ENCODE measurements around the gene COL18A1.

The COL18A1 gene

DNA sequence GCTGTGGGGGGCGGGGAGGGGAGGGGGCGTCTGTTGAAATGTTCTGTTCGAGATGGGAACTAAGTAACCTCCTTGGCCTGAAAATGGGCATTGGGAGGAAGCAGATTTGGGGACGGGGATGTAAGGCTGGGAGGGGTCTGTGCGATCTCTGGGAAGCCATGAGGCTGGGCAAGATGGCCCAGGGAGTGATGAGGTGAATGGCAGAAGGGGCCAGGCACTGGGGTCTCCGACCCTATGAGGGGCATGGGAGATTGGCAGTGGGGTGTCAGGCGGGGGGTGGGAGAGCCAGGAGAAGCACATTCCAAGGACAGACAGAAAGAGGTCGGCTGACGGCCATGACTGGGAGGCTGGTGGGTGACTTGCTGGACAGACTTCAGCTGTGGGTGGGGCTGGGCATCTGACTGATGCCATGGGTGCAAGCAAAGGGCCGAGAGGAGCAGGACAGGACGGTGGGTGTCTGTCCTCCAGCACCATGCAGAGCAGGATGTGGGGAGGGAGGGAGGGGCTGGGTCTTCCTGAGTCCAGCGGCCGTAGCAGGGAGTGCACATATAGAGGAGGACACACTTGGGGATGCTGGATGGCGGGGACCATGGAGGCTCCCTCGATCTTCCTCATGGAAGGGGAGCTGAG, 30.0 kb upstream of the COL18A1 start:
- intact Hi-C loops (cut with micrococcal nuclease) = no loop called here
- H3K27me3 Mint-ChIP-seq = peaks cover 27% of the 10 kb centered on the region
- no peaks in the 10 kb centered on the region for H3K9me3 Mint-ChIP-seq
- no peak overlapping the region for H3K4me3 Mint-ChIP-seq
- H3K36me3 Mint-ChIP-seq (ENCODE audit: low read depth) = no peaks in the 10 kb centered on the region
- no peaks in the 10 kb centered on the region for H3K4me1 Mint-ChIP-seq (ENCODE audit: low read depth)
- no peak overlapping the region for H3K27ac Mint-ChIP-seq

GRCh38 chr21:45376459-45377324, 28.3 kb upstream of the COL18A1 start:
- Mint-ChIP-seq H3K4me3 (no peak overlapping the region), H3K9me3 (no peaks in the 10 kb centered on the region), H3K27ac (no peak overlapping the region), H3K4me1 (ENCODE audit: low read depth) (no peaks in the 10 kb centered on the region), H3K36me3 (ENCODE audit: low read depth) (no peaks in the 10 kb centered on the region), H3K27me3 (peaks cover 24% of the 10 kb centered on the region)
- intact Hi-C loops (cut with micrococcal nuclease) = no loop called here

DNA sequence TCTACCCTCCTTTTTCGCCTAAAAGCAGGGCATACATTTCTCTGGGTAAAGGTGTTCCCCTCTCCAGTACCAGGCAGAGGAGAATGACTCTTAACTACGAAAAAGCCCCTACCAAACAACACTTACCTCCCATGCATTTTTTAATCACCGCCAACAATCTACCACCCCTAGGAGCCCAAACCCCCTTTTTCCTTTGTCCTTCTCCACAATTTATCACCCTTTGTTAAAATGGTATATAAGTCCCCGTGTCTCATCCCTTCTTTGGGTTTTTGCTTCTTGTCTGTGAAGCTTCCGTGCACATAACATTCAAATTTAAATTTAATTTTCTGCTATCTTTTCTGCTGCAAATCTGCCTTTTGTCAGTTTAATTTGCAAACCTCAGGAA, 27.6 kb upstream of the COL18A1 start:
- no peaks in the 10 kb centered on the region for H3K4me1 Mint-ChIP-seq (ENCODE audit: low read depth)
- H3K27ac Mint-ChIP-seq = no peak overlapping the region
- peaks cover 24% of the 10 kb centered on the region for H3K27me3 Mint-ChIP-seq
- no peak overlapping the region for H3K4me3 Mint-ChIP-seq
- no peaks in the 10 kb centered on the region for H3K36me3 Mint-ChIP-seq (ENCODE audit: low read depth)
- H3K9me3 Mint-ChIP-seq = no peaks in the 10 kb centered on the region
- intact Hi-C loops (cut with micrococcal nuclease) = no loop called here

- H3K27ac Mint-ChIP-seq = no peak overlapping the region
- H3K36me3 Mint-ChIP-seq (ENCODE audit: low read depth) = no peaks in the 10 kb centered on the region
- H3K9me3 Mint-ChIP-seq = no peaks in the 10 kb centered on the region
- no peak overlapping the region for H3K4me3 Mint-ChIP-seq
- peaks cover 24% of the 10 kb centered on the region for H3K27me3 Mint-ChIP-seq
- intact Hi-C loops (cut with micrococcal nuclease) = no loop called here
- H3K4me1 Mint-ChIP-seq (ENCODE audit: low read depth) = no peaks in the 10 kb centered on the region
Observed at GRCh38 chr21:45377866-45378257, 27.1 kb upstream of the COL18A1 start.

DNA sequence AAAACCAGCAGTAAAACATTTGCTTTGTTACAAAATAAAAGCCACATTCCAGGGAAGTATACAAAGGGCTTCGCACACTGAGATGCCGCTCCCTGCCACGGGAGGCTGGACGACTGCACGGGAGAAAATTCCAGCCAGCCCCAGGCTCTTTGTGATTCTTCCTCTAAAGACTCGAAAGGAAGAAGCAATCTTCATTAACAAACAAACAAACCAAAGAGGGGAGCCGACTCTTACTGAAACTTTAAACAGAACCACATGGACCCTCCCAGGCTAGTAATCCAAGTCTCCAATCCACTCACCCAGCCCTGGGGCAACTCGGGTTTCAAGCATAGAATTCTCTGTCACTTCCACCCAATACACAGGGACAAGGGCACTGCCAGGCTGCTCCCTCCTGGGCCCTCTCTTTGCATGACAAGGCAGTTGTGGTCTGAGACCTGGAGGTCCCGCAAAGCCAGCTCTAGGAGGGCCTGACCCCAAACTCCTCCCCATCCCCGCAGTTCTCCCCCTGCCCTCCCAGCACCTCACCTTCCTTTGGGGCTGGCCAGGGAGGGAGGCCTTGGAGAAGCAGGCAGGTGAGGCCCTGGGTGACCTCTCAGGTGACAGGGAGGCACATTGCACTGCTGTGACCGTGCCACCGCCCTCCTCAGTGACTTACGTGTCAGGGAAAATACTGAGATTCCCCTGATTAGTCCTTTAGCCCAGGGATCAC, 26.6 kb upstream of the COL18A1 start:
- intact Hi-C loops (cut with micrococcal nuclease) = no loop called here
- Mint-ChIP-seq H3K27me3 (peaks cover 24% of the 10 kb centered on the region), H3K36me3 (ENCODE audit: low read depth) (no peaks in the 10 kb centered on the region), H3K4me1 (ENCODE audit: low read depth) (no peaks in the 10 kb centered on the region), H3K4me3 (no peak overlapping the region), H3K9me3 (no peaks in the 10 kb centered on the region), H3K27ac (no peak overlapping the region)

- intact Hi-C loops (cut with micrococcal nuclease) = no loop called here
Observed at GRCh38 chr21:45379171-45379900, 25.6 kb upstream of the COL18A1 start.

GRCh38 chr21:45379901-45380330, 25.0 kb upstream of the COL18A1 start:
- Mint-ChIP-seq H3K27me3 (peaks cover 26% of the 10 kb centered on the region), H3K36me3 (ENCODE audit: low read depth) (no peaks in the 10 kb centered on the region), H3K27ac (no peak overlapping the region), H3K9me3 (no peaks in the 10 kb centered on the region), H3K4me1 (ENCODE audit: low read depth) (no peaks in the 10 kb centered on the region), H3K4me3 (no peak overlapping the region)
- intact Hi-C loops (cut with micrococcal nuclease) = no loop called here

More at GRCh38 chr21:45379171-45379900, 25.6 kb upstream of the COL18A1 start:
- Mint-ChIP-seq H3K36me3 (ENCODE audit: low read depth) (no peaks in the 10 kb centered on the region), H3K27ac (no peak overlapping the region), H3K4me1 (ENCODE audit: low read depth) (no peaks in the 10 kb centered on the region), H3K27me3 (peaks cover 28% of the 10 kb centered on the region), H3K4me3 (no peak overlapping the region), H3K9me3 (no peaks in the 10 kb centered on the region)

- intact Hi-C loops (cut with micrococcal nuclease) = no loop called here
- peaks cover 26% of the 10 kb centered on the region for H3K27me3 Mint-ChIP-seq
- H3K4me1 Mint-ChIP-seq (ENCODE audit: low read depth) = no peaks in the 10 kb centered on the region
- no peak overlapping the region for H3K27ac Mint-ChIP-seq
- no peaks in the 10 kb centered on the region for H3K9me3 Mint-ChIP-seq
- no peak overlapping the region for H3K4me3 Mint-ChIP-seq
- H3K36me3 Mint-ChIP-seq (ENCODE audit: low read depth) = no peaks in the 10 kb centered on the region
Observed at GRCh38 chr21:45380566-45380965, 24.4 kb upstream of the COL18A1 start.

GRCh38 chr21:45381036-45381787, 23.8 kb upstream of the COL18A1 start:
- Mint-ChIP-seq H3K4me3 (no peak overlapping the region), H3K9me3 (no peaks in the 10 kb centered on the region)
- intact Hi-C loops (cut with micrococcal nuclease) = no loop called here

DNA sequence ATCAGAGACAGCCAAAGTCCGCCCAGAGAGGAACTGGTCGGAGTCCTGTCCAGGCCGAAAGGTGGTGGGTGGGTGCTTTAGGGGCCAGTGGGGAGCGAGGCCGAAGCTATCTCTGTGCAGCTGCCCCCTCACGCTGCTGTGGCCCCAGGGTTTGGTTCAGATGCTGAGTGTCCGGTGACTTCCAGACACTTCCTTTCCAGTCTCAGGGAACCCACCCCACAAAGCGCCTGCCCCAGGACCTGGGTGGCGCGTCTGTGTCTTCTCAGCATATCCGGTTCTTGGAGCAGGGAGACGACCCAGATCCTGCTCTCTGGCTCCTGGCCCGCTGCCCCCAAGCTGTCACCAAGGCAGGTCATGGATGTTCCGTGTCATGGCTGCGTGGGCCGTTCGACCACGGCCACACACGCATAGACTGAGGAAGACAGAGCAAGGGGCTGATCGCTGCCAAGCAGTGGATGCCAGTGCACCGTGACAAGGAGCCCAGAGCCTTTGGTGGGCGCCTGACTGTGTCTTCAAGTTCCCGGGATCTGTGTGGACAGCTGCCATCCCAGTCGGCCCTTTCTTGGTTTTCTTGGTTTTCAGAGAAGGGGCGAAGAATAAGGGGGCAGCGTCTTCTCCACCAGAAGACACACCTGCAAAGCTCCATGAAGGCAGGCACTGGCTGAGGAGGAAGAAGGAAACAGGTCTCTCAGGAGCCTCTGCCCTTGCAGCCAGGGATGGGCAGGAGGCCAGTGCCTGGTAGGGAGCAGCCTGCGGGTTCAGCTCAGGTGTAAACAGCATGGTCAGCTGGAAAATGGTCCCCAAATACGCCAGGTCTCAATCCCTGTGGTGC, 22.9 kb upstream of the COL18A1 start:
- H3K36me3 Mint-ChIP-seq (ENCODE audit: low read depth) = no peaks in the 10 kb centered on the region
- H3K27me3 Mint-ChIP-seq = peaks cover 24% of the 10 kb centered on the region
- intact Hi-C loops (cut with micrococcal nuclease) = no loop called here

More at GRCh38 chr21:45381036-45381787, 23.8 kb upstream of the COL18A1 start:
- Mint-ChIP-seq H3K4me1 (ENCODE audit: low read depth) (no peaks in the 10 kb centered on the region), H3K36me3 (ENCODE audit: low read depth) (no peaks in the 10 kb centered on the region), H3K27me3 (peaks cover 26% of the 10 kb centered on the region), H3K27ac (no peak overlapping the region)

DNA sequence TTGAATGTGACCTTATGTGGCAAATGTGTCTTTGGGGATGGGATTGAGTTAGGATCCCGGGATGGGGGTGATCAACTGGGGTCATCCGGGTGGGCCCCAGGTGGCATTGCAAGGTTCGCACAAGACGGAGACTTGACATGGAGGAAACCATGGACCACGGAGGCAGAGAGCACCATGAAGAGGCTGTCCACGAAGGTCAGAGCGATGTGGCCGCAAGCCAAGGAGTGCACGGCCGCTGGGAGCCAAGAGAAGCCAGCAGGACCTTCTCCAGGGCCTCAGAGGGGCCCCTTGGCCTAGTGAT, 22.3 kb upstream of the COL18A1 start:
- Mint-ChIP-seq H3K9me3 (no peaks in the 10 kb centered on the region), H3K27ac (no peak overlapping the region), H3K4me3 (no peak overlapping the region), H3K27me3 (peaks cover 21% of the 10 kb centered on the region), H3K4me1 (ENCODE audit: low read depth) (no peaks in the 10 kb centered on the region), H3K36me3 (ENCODE audit: low read depth) (no peaks in the 10 kb centered on the region)
- intact Hi-C loops (cut with micrococcal nuclease) = no loop called here

More for the DNA sequence above, 22.9 kb upstream of the COL18A1 start:
- Mint-ChIP-seq H3K4me1 (ENCODE audit: low read depth) (no peaks in the 10 kb centered on the region), H3K4me3 (no peak overlapping the region), H3K27ac (no peak overlapping the region), H3K9me3 (no peaks in the 10 kb centered on the region)

DNA sequence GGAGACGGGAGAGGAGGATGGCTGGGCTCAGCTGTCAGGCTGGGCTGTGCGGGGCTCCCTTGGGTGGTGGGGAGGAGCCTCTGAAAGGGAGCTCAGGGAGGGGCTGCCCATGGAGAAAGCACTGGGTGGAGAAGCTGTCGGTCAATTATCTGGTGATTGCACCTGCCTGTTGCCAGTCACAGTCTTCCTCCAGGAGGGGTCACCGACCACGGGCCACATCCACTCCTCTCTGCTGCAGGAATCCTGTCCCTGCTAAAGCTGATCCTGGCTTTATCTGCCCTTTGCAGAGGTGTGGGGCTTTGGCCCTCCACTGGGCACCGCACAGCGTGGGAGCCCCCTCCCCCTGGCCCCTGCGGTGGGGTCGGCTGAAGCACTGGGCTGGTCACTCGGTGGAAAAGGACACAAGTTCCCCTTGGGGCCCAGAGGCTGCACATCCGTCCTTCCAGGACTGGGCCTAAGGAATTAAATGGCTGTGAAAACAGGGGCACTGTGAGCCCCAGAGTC, 21.8 kb upstream of the COL18A1 start:
- Mint-ChIP-seq H3K27ac (no peak overlapping the region), H3K36me3 (ENCODE audit: low read depth) (no peaks in the 10 kb centered on the region), H3K9me3 (no peaks in the 10 kb centered on the region), H3K27me3 (peaks cover 19% of the 10 kb centered on the region), H3K4me1 (ENCODE audit: low read depth) (no peaks in the 10 kb centered on the region), H3K4me3 (no peak overlapping the region)
- intact Hi-C loops (cut with micrococcal nuclease) = no loop called here

All from dendritic cell treated with granulocyte-macrophage colony-stimulating factor and Interleukin-4, amounts not matched to agents 40 ng/mL and 50 ng/mL, for 4 days (primary cell).